HepG2 (cell line): ENCODE data around the gene ZNF507. TPM values are rescaled to one million over a fixed set of nuclear protein-coding genes. Genes with fewer than 3 reads are reported as not detected.

Source experiments
- DNMT1 ChIP-seq: sonication (generic); formaldehyde crosslinking; IDR thresholded peaks from 2 replicates; pipeline ENCODE4 v1.5.1; 2020; ENCODE audit warnings: mild to moderate bottlenecking, missing genetic modification reagents
- FOXO1 ChIP-seq: sonication (generic); formaldehyde crosslinking; IDR thresholded peaks from 2 replicates; pipeline ENCODE4 v1.4.0; 2020; ENCODE audit warnings: missing genetic modification reagents
- GZF1 ChIP-seq: sonication (generic); formaldehyde crosslinking; IDR thresholded peaks from 2 replicates; pipeline ENCODE4 v1.5.1; 2020; ENCODE audit warnings: mild to moderate bottlenecking, missing genetic modification reagents
- MAX ChIP-seq: IDR thresholded peaks from 2 replicates; pipeline ENCODE4 v1.6.1; 2012; ENCODE audit warnings: inconsistent platforms
- NFKBIZ ChIP-seq: IDR thresholded peaks from 2 replicates; pipeline ENCODE4 v1.6.1; 2018; ENCODE audit warnings: missing genetic modification reagents, missing compliant biosample characterization
- NR1H2 ChIP-seq: sonication (generic); formaldehyde crosslinking; IDR thresholded peaks from 2 replicates; pipeline ENCODE4 v1.8.1; 2022; ENCODE audit warnings: low read depth, missing genetic modification reagents, borderline replicate concordance
- RCOR2 ChIP-seq: IDR thresholded peaks from 2 replicates; pipeline ENCODE4 v1.6.1; 2016; ENCODE audit warnings: missing biosample characterization, missing genetic modification reagents
- REXO4 ChIP-seq: sonication (generic); formaldehyde crosslinking; IDR thresholded peaks from 2 replicates; pipeline ENCODE4 v1.8.0; 2022; ENCODE audit warnings: missing genetic modification reagents, mild to moderate bottlenecking, borderline replicate concordance
- RXRA ChIP-seq: sonication (generic); formaldehyde crosslinking; IDR thresholded peaks from 2 replicates; pipeline ENCODE4 v1.5.1; 2020; ENCODE audit warnings: missing genetic modification reagents
- SIN3B ChIP-seq: fragments of 150-350 bp; IDR thresholded peaks from 2 replicates; pipeline ENCODE4 v1.6.1; 2014; ENCODE audit warnings: low read length
- SMAD1 ChIP-seq: sonication (generic); formaldehyde crosslinking; IDR thresholded peaks from 2 replicates; pipeline ENCODE4 v1.4.0; 2020; ENCODE audit warnings: missing genetic modification reagents, low read depth, mild to moderate bottlenecking, borderline replicate concordance
- SMAD9 ChIP-seq: sonication (generic); formaldehyde crosslinking; IDR thresholded peaks from 2 replicates; pipeline ENCODE4 v1.5.1; 2020; ENCODE audit warnings: mild to moderate bottlenecking, missing genetic modification reagents
- SRSF4 ChIP-seq: fragments of 200-400 bp; formaldehyde crosslinking; IDR thresholded peaks from one replicate; pipeline ENCODE4 v1.6.1; 2018; ENCODE audit warnings: mild to moderate bottlenecking, low read depth, low read length, moderate library complexity; ENCODE audit not compliant: poor library complexity, severe bottlenecking
- SUZ12 ChIP-seq: fragments of 150-350 bp; IDR thresholded peaks from 2 replicates; pipeline ENCODE4 v1.6.1; 2014; ENCODE audit warnings: low read depth, low read length
- TFE3 ChIP-seq: IDR thresholded peaks from 2 replicates; pipeline ENCODE4 v1.6.1; 2016
- YEATS2 ChIP-seq: sonication (generic); formaldehyde crosslinking; IDR thresholded peaks from 2 replicates; pipeline ENCODE4 v1.4.0; 2020; ENCODE audit warnings: missing genetic modification reagents, borderline replicate concordance
- ZNF205 ChIP-seq: IDR thresholded peaks from 2 replicates; pipeline ENCODE4 v1.6.1; 2018; ENCODE audit warnings: missing biosample characterization, missing genetic modification reagents
- ZNF460 ChIP-seq: sonication (generic); formaldehyde crosslinking; IDR thresholded peaks from 2 replicates; pipeline ENCODE4 v1.5.1; 2020; ENCODE audit warnings: missing genetic modification reagents, mild to moderate bottlenecking, borderline replicate concordance
- ZNF577 ChIP-seq: sonication (generic); formaldehyde crosslinking; IDR thresholded peaks from 2 replicates; pipeline ENCODE4 v1.4.0; 2020; ENCODE audit warnings: mild to moderate bottlenecking, low read depth, missing genetic modification reagents, borderline replicate concordance
- ZNF691 ChIP-seq: sonication (generic); formaldehyde crosslinking; IDR thresholded peaks from 2 replicates; pipeline ENCODE4 v1.4.0; 2020; ENCODE audit warnings: missing genetic modification reagents, low read depth, mild to moderate bottlenecking, borderline replicate concordance
- ZNF720 ChIP-seq: sonication (generic); formaldehyde crosslinking; IDR thresholded peaks from 2 replicates; pipeline ENCODE4 v1.4.0; 2020; ENCODE audit warnings: missing genetic modification reagents
- ZNF724P ChIP-seq: sonication (generic); formaldehyde crosslinking; IDR thresholded peaks from 2 replicates; pipeline ENCODE4 v1.8.0; 2022; ENCODE audit warnings: missing genetic modification reagents, borderline replicate concordance
- ZNF777 ChIP-seq: sonication (generic); formaldehyde crosslinking; IDR thresholded peaks from 2 replicates; pipeline ENCODE4 v1.4.0; 2020; ENCODE audit warnings: missing genetic modification reagents
- ZNF800 ChIP-seq: sonication (generic); formaldehyde crosslinking; IDR thresholded peaks from 2 replicates; pipeline ENCODE4 v1.4.0; 2020; ENCODE audit warnings: missing genetic modification reagents
- ZSCAN29 ChIP-seq: sonication (generic); formaldehyde crosslinking; conservative IDR thresholded peaks from 2 replicates; pipeline ENCODE4 v1.4.0; 2020; ENCODE audit warnings: mild to moderate bottlenecking, missing genetic modification reagents
- polyA plus RNA-seq, 8 experiments: library from polyadenylated mRNA; depleted of rRNA in 3 of 8; stranded (reverse) in 7 of 8; unstranded in 1 of 8; fragments of >200 nt; fragmentation: Illumina TruSeq in 4 of 8; extraction: Trizol in 4 of 8; gene quantifications; 2 replicates each; pipeline versions ENCODE4 v1.2.1 to v1.2.3, GENCODE V29; 2011 to 2016; ENCODE audit warnings: low read depth in 4 of 8, missing spikeins in 1 of 8, mixed read lengths in 1 of 8; ENCODE audit not compliant: insufficient read depth in 1 of 8
- total RNA-seq, 5 experiments: library from RNA; depleted of rRNA; stranded (reverse); fragments of >200 nt; fragmentation: Illumina TruSeq; extraction: Trizol; gene quantifications; 2 replicates each; pipeline ENCODE4 v1.2.3, GENCODE V29; 2016; ENCODE audit warnings: low read depth in 1 of 5

ZNF507 gene
- total and polyA plus RNA-seq, 2 of the 13 experiments (the other 11 are each of a cell fraction or from before 2014, with no cell fraction given): 7.3 to 10.9 TPM

GRCh38 chr19:32345261-32346207 lies at the start of gene ZNF507 (continued):
- TF ChIP-seq NFKBIZ (CRISPR knock-in tag) (no peak), SIN3B (peak; percentile 54; the same call in 1 of the 2 replicates), REXO4 (CRISPR knock-in tag) (peak; percentile 50; the same call in 1 of the 2 replicates), ZNF460 (CRISPR knock-in tag) (no peak), ZNF577 (CRISPR knock-in tag) (no peak), SRSF4 (no peak), TFE3 (CRISPR knock-in tag) (peak; percentile 87), ZNF720 (CRISPR knock-in tag) (no peak), MAX (peak; percentile 77), SMAD1 (CRISPR knock-in tag) (no peak), RXRA (CRISPR knock-in tag) (no peak; the same call in 1 of the 2 replicates), ZNF691 (peak; percentile 70; the same call in 1 of the 2 replicates), SMAD9 (CRISPR knock-in tag) (no peak), ZNF724P (CRISPR knock-in tag) (no peak), ZSCAN29 (CRISPR knock-in tag) (0 out of 2 replicates have a peak, but pooled peaks have one; percentile 25), DNMT1 (CRISPR knock-in tag) (no peak; the same call in 1 of the 2 replicates), ZNF205 (0 out of 2 replicates have a peak, but pooled peaks have one; percentile 17), RCOR2 (CRISPR knock-in tag) (no peak), GZF1 (CRISPR knock-in tag) (no peak), NR1H2 (CRISPR knock-in tag) (no peak), FOXO1 (no peak), ZNF777 (CRISPR knock-in tag) (peak; percentile 59; the same call in 1 of the 2 replicates), ZNF800 (no peak), SUZ12 (no peak), YEATS2 (CRISPR knock-in tag) (peak; percentile 74; the same call in 1 of the 2 replicates)
